SK-N-SH treated with all-trans-retinoic acid at 6 μM for 48 hours (cell line): ENCODE data around the gene KRTAP10-1.

Experiments
- ATAC-seq: fragments of 200-7000 bp; cut with Tn5 transposase; 3 replicates; pipeline ENCODE4 v1.9.1; 2020; ENCODE audit warnings: mild to moderate bottlenecking, moderate library complexity
- ARNTL ChIP-seq: fragments of 450-650 bp; formaldehyde crosslinking; IDR thresholded peaks from 2 replicates; pipeline ENCODE4 v1.5.0; 2020; ENCODE audit warnings: low read depth, mild to moderate bottlenecking, moderate library complexity, borderline replicate concordance
- BACH2 ChIP-seq: fragments of 250-450 bp; sonication (Bioruptor Pico); IDR thresholded peaks from 2 replicates; pipeline ENCODE4 v1.9.0; 2021; ENCODE audit warnings: mild to moderate bottlenecking, borderline replicate concordance
- ESRRG ChIP-seq: fragments of 250-450 bp; sonication (Bioruptor Pico); IDR thresholded peaks from 2 replicates; pipeline ENCODE4 v1.6.1; 2021; ENCODE audit warnings: mild to moderate bottlenecking
- ISL1 ChIP-seq: fragments of 250-450 bp; sonication (Bioruptor Pico); IDR thresholded peaks from 2 replicates; pipeline ENCODE4 v2.1.2; 2022; ENCODE audit warnings: mild to moderate bottlenecking, moderate library complexity
- OSR1 ChIP-seq: fragments of 250-450 bp; sonication (Bioruptor Pico); IDR thresholded peaks from 2 replicates; pipeline ENCODE4 v1.8.0; 2022; ENCODE audit warnings: moderate library complexity, mild to moderate bottlenecking, inconsistent platforms
- PATZ1 ChIP-seq: fragments of 250-450 bp; sonication (Bioruptor Pico); IDR thresholded peaks from 2 replicates; pipeline ENCODE4 v1.8.0; 2020; ENCODE audit warnings: mild to moderate bottlenecking, moderate library complexity, borderline replicate concordance
- PPARA ChIP-seq: fragments of 250-450 bp; sonication (Bioruptor Pico); IDR thresholded peaks from 2 replicates; pipeline ENCODE4 v1.5.0; 2020; ENCODE audit warnings: mild to moderate bottlenecking, borderline replicate concordance
- RARB ChIP-seq: fragments of 250-450 bp; sonication (Bioruptor Pico); IDR thresholded peaks from 2 replicates; pipeline ENCODE4 v1.8.0; 2021; ENCODE audit warnings: mild to moderate bottlenecking, moderate library complexity
- SNAI2 ChIP-seq: fragments of 250-450 bp; sonication (Bioruptor Pico); IDR thresholded peaks from 2 replicates; pipeline ENCODE4 v1.5.0; 2020; ENCODE audit warnings: mild to moderate bottlenecking, moderate library complexity
- TCF4 ChIP-seq: fragments of 250-450 bp; sonication (Bioruptor Pico); IDR thresholded peaks from 2 replicates; pipeline ENCODE4 v1.8.0; 2021; ENCODE audit warnings: mild to moderate bottlenecking, moderate library complexity, borderline replicate concordance
- TOX ChIP-seq: fragments of 250-450 bp; sonication (Bioruptor Pico); IDR thresholded peaks from 2 replicates; pipeline ENCODE4 v1.8.0; 2021; ENCODE audit warnings: mild to moderate bottlenecking, moderate library complexity, borderline replicate concordance
- ZC3H10 ChIP-seq: fragments of 250-450 bp; sonication (Bioruptor Pico); IDR thresholded peaks from 2 replicates; pipeline ENCODE4 v1.5.1; 2021; ENCODE audit warnings: mild to moderate bottlenecking, moderate library complexity
- ZFP3 ChIP-seq: fragments of 250-450 bp; sonication (Bioruptor Pico); IDR thresholded peaks from 2 replicates; pipeline ENCODE4 v1.5.0; 2020; ENCODE audit warnings: mild to moderate bottlenecking, moderate library complexity
- ZFP30 ChIP-seq: fragments of 450-650 bp; formaldehyde crosslinking; IDR thresholded peaks from 2 replicates; pipeline ENCODE4 v1.5.0; 2022; ENCODE audit warnings: mild to moderate bottlenecking, moderate library complexity
- ZNF565 ChIP-seq: fragments of 450-650 bp; formaldehyde crosslinking; conservative IDR thresholded peaks from 2 replicates; pipeline ENCODE4 v1.5.0; 2020; ENCODE audit warnings: low read depth, mild to moderate bottlenecking, moderate library complexity
- ZNF70 ChIP-seq: fragments of 450-650 bp; formaldehyde crosslinking; IDR thresholded peaks from 2 replicates; pipeline ENCODE4 v1.5.0; 2020; ENCODE audit warnings: mild to moderate bottlenecking, moderate library complexity
- ZNF8 ChIP-seq: fragments of 450-650 bp; formaldehyde crosslinking; IDR thresholded peaks from 2 replicates; pipeline ENCODE4 v1.5.0; 2020; ENCODE audit warnings: mild to moderate bottlenecking, moderate library complexity
- TF ChIP-seq, protein P1 (sequence below): fragments of 250-450 bp; sonication (Bioruptor Pico); IDR thresholded peaks from 2 replicates; pipeline ENCODE4 v1.5.1; 2021; ENCODE audit warnings: mild to moderate bottlenecking, moderate library complexity
- TF ChIP-seq, protein P2 (sequence below): fragments of 250-450 bp; sonication (Bioruptor Pico); IDR thresholded peaks from 2 replicates; pipeline ENCODE4 v1.5.0; 2020; ENCODE audit warnings: mild to moderate bottlenecking, moderate library complexity
- TF ChIP-seq, protein P3 (sequence below): fragments of 250-450 bp; sonication (Bioruptor Pico); IDR thresholded peaks from 2 replicates; pipeline ENCODE4 v1.5.1; 2020; ENCODE audit warnings: low read depth, mild to moderate bottlenecking, moderate library complexity

The KRTAP10-1 gene

GRCh38 chr21:44529503-44530125, 10.4 kb downstream of the KRTAP10-1 start:
- TF ChIP-seq ISL1 (CRISPR knock-in tag) (no peak), SNAI2 (CRISPR knock-in tag) (no peak), ZC3H10 (CRISPR knock-in tag) (no peak), ESRRG (CRISPR knock-in tag) (no peak), OSR1 (CRISPR knock-in tag) (no peak), TCF4 (CRISPR knock-in tag) (no peak), ZFP3 (CRISPR knock-in tag) (no peak), ZNF70 (CRISPR knock-in tag) (no peak), PPARA (CRISPR knock-in tag) (no peak), TOX (CRISPR knock-in tag) (no peak), BACH2 (CRISPR knock-in tag) (no peak), ZFP30 (no peak), RARB (no peak), ARNTL (no peak), ZNF565 (no peak), PATZ1 (CRISPR knock-in tag) (no peak)
- TF ChIP-seq, protein P1, sequence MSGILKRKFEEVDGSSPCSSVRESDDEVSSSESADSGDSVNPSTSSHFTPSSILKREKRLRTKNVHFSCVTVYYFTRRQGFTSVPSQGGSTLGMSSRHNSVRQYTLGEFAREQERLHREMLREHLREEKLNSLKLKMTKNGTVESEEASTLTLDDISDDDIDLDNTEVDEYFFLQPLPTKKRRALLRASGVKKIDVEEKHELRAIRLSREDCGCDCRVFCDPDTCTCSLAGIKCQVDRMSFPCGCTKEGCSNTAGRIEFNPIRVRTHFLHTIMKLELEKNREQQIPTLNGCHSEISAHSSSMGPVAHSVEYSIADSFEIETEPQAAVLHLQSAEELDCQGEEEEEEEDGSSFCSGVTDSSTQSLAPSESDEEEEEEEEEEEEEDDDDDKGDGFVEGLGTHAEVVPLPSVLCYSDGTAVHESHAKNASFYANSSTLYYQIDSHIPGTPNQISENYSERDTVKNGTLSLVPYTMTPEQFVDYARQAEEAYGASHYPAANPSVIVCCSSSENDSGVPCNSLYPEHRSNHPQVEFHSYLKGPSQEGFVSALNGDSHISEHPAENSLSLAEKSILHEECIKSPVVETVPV (CRISPR knock-in tag): no peak
- TF ChIP-seq, protein P2, sequence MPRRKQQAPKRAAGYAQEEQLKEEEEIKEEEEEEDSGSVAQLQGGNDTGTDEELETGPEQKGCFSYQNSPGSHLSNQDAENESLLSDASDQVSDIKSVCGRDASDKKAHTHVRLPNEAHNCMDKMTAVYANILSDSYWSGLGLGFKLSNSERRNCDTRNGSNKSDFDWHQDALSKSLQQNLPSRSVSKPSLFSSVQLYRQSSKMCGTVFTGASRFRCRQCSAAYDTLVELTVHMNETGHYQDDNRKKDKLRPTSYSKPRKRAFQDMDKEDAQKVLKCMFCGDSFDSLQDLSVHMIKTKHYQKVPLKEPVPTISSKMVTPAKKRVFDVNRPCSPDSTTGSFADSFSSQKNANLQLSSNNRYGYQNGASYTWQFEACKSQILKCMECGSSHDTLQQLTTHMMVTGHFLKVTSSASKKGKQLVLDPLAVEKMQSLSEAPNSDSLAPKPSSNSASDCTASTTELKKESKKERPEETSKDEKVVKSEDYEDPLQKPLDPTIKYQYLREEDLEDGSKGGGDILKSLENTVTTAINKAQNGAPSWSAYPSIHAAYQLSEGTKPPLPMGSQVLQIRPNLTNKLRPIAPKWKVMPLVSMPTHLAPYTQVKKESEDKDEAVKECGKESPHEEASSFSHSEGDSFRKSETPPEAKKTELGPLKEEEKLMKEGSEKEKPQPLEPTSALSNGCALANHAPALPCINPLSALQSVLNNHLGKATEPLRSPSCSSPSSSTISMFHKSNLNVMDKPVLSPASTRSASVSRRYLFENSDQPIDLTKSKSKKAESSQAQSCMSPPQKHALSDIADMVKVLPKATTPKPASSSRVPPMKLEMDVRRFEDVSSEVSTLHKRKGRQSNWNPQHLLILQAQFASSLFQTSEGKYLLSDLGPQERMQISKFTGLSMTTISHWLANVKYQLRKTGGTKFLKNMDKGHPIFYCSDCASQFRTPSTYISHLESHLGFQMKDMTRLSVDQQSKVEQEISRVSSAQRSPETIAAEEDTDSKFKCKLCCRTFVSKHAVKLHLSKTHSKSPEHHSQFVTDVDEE: no peak
- TF ChIP-seq, protein P3, sequence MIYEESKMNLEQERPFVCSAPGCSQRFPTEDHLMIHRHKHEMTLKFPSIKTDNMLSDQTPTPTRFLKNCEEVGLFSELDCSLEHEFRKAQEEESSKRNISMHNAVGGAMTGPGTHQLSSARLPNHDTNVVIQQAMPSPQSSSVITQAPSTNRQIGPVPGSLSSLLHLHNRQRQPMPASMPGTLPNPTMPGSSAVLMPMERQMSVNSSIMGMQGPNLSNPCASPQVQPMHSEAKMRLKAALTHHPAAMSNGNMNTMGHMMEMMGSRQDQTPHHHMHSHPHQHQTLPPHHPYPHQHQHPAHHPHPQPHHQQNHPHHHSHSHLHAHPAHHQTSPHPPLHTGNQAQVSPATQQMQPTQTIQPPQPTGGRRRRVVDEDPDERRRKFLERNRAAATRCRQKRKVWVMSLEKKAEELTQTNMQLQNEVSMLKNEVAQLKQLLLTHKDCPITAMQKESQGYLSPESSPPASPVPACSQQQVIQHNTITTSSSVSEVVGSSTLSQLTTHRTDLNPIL: no peak
- ATAC-seq: no peak; the same call in 2 of the 3 replicates

GRCh38 chr21:44529011-44529421, 11.0 kb downstream of the KRTAP10-1 start:
- no peak for ATAC-seq
- TF ChIP-seq TOX (CRISPR knock-in tag) (no peak), RARB (no peak), ZNF8 (no peak)
- TF ChIP-seq, protein P1 (CRISPR knock-in tag): no peak
- TF ChIP-seq, protein P2: no peak
- TF ChIP-seq, all 23 proteins: peak for 0
